ENCODE measurements around the gene TMEM50B.

GRCh38 chr21:33433001-33433400 lies 46.8 kb downstream of the TMEM50B start:
- TF ChIP-seq POLR2AphosphoS5 (IDR thresholded peaks at IDR 0.05) = no peak
- no peak for TF ChIP-seq CTCF (IDR thresholded peaks at IDR 0.05)
- no peak for TF ChIP-seq POLR2A (IDR thresholded peaks at IDR 0.05)
